ENCODE data around the gene RBM18.

RBM18 gene, protein sequence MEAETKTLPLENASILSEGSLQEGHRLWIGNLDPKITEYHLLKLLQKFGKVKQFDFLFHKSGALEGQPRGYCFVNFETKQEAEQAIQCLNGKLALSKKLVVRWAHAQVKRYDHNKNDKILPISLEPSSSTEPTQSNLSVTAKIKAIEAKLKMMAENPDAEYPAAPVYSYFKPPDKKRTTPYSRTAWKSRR

DNA sequence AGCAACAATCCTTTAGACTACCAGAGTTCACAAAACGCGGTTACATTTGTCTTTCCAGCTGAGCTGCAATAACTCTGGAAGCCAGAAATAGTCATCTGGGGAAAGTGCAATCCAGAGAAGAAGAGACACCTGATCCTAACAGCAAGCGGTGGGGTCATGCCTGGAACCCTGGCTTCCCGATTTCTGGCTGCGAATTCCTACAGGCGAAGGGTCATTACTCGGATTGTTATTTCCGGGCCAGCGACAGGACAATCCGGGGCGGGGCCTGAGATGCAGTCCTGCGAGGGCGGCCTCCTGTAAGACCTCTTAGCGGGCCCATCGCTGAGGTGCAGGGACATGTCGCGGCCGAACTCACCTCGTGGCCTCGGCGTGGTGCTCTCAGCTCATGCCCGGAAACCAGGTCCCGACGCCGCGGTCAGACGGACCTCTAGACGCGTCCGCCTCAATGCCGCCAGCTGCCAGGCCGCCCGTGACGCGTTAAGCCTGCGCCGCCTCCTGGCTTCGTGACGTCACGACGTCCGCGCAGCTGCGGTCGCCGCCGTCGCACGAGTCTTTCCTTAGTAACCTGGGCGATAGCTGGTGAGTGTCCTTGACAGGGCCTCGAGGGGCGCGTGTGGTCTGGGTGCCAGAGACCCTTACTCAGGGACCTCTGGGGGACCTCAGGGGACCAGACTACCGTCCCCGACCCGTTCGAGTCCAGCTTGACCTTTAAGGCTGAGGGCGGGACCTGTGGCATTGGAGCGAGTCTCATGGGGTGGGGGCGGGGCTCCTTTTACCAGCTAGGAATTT is at the start of gene RBM18, which contains the start of gene MRRF:
Gene RBM18 (minus strand): TSS at position 481 of the 789 bp plus-strand sequence. CDS start 3,348 bp downstream, outside the sequence.
Gene MRRF (plus strand): TSS at position 523 of the 789 bp plus-strand sequence. CDS start 6,010 bp downstream, outside the sequence.
- peak; percentile 77 to 86 for DNase-seq

DNA sequence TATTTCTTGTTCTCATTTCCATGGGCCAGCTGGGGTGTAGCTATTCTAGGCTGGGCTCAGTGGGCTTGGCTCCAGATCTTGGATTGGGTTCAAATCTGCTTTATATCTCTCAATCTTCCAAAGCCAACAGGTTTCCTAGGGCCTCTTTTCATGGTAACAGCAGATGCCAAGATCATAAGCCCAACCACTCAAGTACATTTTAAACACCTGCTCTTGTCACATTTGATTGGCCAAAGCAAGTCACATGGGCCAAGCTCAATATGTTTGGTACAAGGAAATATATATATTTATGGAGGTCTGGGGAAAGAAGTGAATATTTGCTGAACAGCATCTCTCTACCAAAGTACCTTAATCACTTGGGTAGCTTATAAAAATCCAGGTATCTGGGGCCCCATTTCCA is 49.5 kb upstream of the RBM18 start:
- no peak for DNase-seq

DNA sequence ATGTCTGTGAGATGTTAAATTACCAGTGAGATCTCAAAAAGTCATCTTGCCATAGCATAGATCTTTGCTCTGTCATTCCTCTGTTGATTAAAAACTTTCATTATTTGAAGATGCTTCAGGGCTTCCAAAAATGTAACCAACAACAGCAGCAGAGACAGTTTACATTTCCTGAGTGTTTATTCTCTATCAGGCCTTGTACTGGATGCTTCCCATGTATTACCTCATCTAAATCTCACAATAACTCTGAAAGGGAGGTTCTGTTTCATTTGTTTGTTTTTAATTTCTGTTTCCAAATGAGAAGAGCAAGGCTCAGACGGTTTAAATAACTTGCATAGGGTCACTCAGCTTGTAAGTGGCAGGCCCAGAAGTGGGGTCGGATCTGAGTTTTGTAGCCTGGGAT is 45.2 kb upstream of the RBM18 start:
- DNase-seq: no peak

DNA sequence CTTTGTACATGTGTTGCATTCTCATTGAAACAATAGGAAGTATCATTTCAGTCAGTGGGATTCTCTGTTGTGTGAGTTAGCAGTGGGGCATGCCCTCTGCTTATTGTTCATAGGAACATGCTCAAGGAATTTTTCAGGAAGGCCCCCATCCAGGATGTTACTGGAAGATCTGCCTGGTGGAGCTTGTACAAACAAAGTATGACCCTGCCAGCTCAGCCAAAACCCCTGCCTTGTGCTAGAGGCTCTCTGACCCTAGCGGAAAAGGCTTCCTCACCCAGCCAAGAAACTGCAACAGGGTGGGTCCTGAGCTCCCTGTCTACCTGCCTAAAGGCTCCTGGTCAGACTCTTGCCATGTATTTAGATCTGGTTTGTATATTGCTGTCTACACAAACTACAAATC is 43.3 kb upstream of the RBM18 start:
- DNase-seq: no peak

DNA sequence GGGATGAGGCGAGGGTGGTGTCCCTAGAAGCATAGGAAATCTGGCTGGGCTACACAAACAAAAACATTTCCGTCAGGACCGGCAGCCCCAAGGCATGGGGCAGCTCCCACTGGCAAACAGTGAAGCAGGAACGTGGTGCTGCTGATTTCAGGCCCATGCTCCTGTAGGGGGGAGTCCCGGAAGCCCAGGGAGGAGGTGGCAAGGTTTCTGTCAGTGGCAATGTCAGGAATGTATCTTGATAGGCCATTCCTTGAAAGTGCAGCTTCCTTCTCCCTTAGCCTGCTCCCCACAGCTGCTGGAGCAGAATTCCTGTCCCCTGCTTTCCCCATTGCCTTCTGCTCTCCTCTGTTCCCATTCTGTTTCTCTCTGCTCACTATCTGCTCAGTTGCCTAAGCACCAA is 42.4 kb upstream of the RBM18 start:
- DNase-seq: no peak

DNA sequence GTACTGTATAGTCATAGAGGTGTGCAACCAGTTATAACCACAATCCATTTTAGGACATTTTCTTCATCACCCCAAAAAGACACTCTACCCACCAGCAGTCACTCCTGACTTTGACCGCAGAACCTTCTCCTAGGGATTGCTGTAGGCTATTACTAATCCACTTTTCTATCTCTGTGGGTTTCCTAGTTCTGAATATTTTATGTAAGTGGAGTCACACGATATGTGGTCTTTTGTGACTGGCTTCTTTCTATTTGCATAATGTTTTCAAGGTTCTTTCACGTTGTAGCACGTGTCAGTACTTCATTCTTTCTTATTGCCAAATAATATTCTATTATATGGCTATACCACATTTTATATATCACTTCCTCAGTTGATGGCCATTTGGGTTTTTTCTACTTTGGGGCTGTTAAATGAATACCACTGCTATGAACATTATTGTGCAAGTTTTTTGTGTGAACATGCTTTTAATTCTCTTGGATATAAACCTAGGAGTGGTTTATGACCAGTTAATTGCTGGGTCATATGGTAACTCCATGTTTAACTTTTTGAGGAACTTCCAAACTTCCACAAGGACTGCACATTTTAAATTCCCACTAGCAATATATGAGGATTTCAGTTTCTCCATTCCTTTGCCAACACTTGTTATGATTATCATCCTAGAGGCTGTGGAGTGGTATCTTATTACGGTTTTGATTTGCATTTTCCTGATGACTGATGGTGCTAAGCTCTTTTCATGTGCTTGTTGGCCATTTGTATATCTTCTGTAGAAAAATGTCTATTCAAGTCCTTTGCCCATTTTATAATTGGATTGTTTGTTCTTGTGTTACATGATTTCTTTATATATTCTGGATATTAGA is 37.8 kb upstream of the RBM18 start:
- DNase-seq: no peak

DNA sequence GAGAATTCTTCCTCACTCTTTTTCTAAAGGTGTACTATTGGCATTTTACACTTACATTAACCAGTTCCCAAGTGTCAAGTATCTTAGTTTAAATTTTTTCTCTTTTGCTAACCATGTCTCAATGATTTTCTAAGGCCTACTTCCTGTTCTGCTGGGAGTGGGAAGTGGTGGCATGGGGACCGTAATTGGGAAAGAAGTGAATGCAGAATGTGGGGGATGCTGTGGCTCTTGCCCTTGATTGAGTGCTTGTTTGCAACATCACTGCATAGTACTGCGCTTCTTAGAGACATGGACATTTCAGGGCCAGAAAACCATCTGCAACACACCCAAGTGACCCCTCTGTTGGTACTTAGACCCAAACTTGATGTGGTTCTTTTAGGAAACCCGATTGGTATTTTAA is 32.9 kb upstream of the RBM18 start:
- no peak for DNase-seq

DNA sequence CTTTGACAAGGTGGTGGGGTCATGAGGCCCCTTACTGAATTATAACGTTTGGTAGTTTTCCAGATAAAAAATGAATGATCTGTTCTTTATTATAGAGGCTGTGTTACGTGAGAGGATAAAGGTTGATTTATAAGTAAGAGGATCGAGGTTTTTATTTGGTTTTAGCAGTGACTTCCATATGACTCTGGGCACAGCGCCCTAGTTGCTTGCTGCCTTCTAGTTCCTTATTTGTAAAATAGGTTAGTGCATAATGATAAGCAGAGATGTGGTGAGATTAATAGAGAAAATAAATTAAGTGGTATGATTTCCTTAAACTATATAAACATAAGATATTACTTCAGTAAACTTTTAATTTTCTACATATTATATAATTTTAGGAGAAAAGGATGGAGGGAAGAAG is 29.9 kb upstream of the RBM18 start:
- DNase-seq: no peak

DNA sequence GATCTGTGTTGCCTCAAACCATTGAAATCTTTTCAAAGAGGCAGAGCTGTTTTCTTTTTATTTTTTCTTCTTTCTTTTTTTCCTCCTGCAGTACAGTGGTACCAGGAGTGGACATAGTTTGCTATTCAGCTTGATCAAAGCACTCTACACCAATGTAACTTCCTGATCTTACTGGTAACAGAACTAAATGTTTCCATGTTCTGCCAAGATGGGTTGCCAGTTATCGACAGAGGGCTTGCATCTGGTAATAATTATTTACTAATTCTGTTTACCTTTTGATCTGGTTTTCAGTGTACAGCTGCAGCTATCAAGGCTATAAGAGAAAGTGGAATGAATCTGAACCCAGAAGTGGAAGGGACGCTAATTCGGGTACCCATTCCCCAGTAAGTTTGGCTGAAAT is 26.8 kb upstream of the RBM18 start:
- no peak for DNase-seq

DNA sequence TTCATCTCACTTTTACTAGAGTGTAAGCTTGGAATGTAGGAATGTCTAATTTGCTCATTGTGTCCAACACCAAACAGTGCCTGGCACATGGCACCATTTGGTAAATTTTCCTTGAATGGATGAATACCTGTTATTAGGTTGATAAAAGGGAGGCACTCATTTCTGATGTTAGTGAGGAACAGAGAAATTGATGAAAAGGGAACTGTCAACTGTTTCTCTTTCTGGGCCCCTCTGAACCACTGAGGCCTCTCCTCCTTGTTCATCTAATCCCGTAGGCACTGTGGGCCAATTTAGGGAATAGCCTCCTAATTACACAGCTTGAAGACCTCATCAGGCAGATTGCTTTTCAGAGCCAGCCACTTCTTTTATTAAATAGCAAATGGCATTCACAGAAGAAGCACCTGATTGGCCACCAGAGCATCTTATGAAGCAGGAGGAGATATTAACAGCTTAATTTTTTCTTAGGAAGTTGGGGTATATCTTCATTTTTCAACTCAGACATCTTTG is 22.6 kb upstream of the RBM18 start:
- no peak for DNase-seq

DNA sequence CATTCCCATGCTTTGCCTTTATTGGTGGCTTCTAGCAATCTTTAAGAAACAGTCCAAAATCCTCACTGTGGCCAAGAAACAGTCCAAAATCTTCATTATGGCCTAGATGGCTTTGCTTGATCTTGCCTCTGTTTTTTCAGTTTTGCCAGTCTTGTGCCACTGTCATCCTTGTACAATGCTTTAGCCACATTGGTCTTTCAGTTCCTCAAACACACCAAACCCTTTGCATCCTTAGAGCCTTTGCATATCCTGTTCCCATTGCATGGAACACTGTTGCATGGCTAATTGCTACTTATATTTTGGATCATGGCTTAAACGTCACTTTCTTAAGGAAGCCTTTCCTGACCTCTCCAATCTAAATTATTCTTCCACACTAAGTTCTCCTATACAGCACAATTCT is 22.1 kb upstream of the RBM18 start:
- DNase-seq: no peak

DNA sequence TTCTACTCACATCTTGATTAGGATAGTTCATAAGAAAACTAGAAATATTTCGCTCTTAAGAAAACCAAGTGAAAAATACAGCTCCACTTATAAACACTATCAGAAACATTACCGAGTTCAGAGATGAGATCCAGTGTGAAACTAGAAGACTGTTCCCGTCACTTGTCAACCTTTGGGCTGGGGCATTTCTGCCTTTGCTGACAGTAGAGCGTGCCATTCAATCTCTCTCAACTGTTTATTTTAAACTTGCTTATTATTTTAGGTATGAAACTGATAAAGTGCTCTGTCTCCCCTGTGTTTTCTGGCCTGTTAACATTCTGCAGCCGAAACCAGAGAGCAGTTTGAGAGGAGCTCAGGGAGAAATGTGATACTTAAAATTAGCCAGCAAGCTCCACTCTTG is 16.7 kb upstream of the RBM18 start:
- DNase-seq: no peak

DNA sequence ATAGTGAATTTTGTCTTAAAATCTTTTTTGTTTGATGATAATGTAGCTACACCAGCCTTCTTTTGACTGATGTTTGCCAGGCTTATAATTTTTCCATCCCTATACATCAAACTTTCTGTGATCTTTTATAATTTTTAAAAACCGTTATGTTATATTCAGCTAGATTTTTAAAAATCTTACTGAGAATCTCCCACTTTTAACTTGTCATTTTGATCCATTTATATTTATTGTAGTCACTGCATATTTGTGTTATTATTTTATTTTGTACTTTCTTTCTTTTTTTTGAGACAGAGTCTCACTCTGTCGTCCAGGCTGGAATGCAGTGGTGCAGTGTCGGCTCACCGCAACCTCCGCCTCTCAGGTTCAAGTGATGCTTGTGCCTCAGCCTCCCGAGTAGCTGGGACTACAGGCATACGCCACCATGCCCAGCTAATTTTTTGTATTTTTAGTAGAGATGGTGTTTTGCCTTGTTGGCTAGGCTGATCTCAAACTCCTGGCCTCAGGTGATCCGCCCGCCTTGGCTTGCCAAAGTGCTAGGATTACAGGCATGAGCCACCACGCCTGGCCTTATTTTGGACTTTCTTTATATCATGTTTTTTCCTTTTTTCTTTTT is 12.8 kb upstream of the RBM18 start:
- no peak for DNase-seq

DNA sequence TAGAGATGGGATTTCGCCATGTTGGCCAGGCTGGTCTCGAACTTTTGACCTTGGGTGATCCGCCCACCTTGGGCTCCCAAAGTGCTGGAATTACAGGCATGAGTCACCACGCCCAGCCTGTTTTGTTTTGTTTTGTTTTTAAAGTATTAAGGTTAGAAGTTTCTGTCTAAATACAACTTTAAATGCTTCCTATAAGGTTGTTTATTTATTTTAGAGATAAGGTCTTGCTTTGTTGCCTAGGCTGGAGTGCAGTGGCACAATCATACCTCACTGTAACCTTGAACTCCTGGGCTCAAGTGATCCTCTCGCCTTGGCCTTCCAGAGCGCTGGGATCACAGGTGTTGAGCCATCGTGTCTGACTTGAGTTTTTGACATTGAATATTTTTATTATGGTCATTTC is 11.5 kb upstream of the RBM18 start:
- no peak for DNase-seq

DNA sequence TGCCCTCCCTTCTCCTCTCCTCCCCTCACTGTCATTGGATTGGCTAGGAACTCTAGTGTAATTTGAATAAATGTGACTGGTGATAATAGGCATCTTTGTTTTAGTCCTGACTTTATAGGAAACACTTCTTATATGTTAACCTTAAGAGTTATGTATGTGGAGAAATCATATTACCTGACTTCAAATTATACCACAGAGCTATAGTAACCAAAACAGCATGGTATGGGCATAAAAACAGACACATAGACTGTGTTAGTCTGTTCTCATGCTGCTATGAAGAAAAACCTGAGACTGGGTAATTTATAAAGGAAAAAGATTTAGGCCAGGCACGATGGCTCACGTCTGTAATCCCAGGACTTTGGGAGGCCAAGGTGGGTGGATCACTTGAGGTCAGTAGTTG is 9.4 kb upstream of the RBM18 start:
- no peak for DNase-seq

DNA sequence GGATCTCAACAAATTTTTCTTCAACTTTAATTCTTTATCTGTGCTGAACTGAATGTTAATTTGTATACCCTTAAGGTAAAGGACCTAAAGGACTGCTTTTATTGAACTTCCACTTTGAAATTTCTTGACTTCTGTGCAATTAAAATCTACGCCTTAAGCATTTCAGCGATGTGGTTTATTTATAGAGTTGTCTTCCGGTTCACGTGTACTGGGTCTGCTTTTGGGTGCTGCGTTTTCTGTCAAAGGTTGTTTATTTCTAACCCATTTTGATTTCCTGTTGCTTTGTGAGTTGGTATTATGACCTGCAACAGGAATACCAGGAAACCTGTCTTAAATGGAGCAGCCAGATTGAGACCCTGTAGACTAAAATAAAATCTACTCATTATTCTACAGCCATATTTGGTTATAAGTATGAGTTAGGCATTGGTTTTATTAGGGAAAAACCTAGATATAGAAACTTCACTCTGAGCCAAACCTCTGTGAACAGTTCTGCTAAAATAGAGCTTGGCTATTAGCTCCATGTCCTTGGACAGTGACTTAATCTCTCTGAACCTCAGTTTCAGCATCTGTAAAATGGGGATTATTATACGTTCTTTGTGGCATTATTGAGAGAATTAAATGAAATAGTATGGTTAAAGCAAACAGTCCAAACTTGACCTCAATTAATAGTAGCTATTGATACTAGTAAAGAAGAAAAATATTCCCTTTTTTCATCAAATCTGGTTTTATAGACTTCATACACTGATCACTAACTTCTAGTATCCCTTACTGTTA is 3.6 kb upstream of the RBM18 start:
- no peak for DNase-seq

DNA sequence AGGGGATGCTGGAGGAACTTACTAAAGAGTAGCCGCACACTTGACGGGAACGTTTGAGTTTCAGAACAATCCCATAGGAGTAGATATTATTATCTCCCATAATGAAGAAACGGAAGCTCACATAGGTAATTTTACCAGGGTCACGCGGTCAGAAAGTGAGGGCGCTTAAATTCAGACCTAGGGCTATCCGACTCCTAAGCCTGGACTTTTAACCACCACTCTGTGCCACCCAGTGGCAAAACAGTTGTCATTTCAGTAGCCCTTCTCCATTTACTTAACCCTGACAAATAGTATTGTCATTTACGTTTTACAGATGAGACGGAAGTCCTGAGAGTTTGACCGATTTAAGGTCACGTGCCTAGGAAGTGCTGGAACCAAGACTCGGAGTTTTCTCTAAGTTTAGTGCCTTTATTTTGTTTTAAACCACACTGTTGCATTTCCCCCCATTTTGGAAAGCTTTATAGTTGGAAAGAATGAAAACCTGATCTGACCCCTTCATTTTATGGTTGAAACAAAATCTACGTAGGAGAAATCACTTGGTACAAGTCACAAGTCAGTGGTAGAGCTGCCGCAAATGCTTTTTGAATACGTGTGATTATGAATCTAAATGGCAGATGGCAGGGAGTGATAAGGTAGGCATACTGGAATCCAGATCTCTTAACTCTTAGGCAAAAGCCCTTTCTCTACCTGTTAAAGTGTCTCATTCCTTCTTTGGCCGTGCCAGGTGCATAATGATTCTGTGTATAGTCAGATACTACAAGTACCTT is 692 bp upstream of the RBM18 start:
- DNase-seq: no peak

DNA sequence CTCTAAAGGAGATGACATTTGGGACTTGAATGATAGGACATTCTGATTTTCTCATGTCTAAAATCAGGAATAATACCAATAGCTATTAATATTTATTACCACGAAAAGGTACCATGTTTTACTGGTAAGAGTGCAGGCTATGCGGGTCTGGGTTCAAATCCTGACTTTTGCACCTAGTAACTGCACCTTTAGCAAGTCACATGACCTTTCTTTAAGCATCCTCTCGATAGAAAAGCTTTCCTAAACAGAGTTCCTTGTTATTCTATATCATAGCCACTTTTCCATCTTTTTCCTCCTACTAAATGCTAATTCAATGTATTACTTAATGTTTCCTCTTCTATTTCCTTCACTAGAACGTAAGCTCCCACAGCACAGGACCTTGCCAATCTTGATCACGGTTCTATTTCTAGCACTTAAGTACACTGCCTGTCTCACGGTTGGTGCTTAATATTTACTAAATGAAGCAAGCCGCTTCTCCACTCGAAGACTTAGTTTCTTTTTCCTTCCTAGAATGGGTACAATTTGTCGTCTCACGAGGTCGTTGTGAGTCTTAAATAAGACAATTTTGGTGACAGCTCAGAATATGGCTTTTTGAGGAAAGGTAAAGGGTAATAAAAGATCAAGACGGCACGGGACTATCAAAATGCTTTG is 816 bp downstream of the RBM18 start:
- no peak for DNase-seq

DNA sequence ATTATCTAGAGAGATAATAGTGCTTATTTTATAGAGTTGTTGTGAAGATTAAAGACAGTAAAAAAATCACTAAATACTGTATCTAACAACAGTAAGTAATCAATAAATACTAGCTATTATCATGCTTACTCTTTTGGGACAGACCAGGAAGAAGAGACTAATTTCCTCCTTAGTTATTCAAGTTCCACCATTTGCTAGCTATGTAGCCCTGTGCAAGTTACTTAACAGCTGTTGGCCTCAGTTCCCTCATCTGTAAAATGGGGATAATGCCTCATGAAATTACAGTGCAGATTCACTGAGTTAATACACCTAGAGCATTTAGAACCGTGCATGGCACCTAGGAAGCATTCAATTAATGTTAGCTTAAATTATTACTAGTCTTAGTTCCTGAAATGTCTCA is 2.6 kb downstream of the RBM18 start:
- no peak for DNase-seq

DNA sequence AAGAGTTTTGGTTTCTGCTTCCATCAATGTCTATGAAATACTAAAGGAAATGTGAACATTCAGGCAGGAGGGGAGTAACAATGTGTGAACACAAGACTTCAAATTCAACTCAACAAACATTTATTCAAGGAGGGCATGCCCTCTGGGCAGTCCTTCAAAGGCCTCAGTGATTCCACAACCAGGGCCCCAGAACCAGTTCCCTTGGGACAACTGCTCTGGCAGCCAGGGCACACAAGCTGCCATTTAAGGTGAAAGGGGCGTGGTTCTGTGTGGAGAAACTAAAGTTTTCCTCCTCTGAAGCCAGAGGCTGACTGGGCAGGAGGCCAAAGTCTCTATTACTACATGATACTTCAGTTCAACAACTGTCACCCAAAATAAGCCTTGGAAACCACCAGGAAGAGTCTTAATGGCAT is 3.2 kb downstream of the RBM18 start:
- DNase-seq: no peak
